Measurements from ENCODE around the gene SFTA2.

DNA sequence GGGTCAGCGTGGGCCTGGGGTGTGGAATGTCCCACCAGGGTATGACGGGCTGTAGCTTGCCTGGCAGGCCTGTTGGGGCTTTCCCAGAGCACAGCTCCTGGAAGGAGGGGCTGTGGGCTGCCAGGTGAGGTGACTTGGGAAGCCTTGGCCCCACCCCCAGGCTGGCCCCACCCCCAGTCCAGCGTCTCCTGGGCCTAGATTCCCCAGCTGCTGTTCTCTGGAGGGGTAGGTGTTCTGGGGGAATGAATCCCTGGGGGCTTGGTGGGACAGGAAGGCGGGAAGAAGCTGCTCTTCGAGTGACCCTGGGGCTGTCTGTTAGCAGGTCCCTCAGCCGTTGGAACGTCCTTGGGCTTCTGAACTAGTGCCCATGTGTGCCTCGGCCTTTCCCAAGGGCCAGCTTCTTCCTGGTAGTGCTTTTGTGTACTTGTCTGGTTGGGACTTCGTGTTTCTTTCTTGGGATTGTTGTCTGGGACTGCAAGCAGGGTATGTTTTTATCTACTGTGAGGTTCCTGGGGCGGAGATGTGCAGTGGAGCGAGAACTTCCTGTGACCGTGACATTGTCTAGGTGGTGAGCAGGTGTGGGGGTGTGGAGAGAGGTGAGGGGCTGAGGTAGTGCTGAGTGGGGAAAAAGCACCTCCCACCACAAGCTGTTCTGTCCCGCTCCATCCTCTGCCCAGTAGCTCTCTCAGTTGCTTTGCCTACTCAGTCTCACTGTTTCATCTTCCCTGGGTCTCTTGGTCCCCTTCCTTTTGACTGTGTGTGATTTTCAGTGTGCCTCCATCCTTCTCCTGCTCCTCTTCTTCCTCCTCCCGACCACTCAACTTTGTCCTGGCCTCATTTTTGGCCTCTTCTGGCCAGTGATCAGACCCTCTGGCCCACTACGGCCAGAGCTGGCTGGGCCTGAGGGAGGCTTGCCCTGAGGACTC is 48.9 kb downstream of the SFTA2 start:
- no peak for TF ChIP-seq CTCF (optimal IDR thresholded peaks at IDR 0.05 in 1 of 3, IDR thresholded peaks at IDR 0.05 in 1 of 3, conservative IDR thresholded peaks at IDR 0.05 in 1 of 3; ENCODE audit: extremely low read depth in 1 of 3, insufficient read depth in 2 of 3, low read length in 3 of 3)
- TF ChIP-seq EZH2 (IDR thresholded peaks at IDR 0.05; ENCODE audit: low read length) = no peak

All from keratinocyte (primary cell).